Urinary bladder (tissue), 4 donors: ENCODE results near the gene SBF1. TPM values are rescaled to one million over a fixed set of nuclear protein-coding genes. Genes with fewer than 3 reads are reported as not detected.
"Not testable (repeated sequence)": the region's sequence is repeated elsewhere in the genome, so short reads cannot be mapped to it uniquely, and the experiment has no call there.

Experiments used
- DNase-seq: peaks from one replicate; pipeline ENCODE4 v3.0.0-alpha.2; 2015; ENCODE audit errors: extremely low spot score
- H3K27ac ChIP-seq: one replicate; pipeline ENCODE4 v1.5.1; 2013; ENCODE audit warnings: low read depth, mild to moderate bottlenecking, moderate library complexity
- H3K36me3 ChIP-seq: one replicate; pipeline ENCODE4 v1.6.1; 2013; ENCODE audit warnings: mild to moderate bottlenecking, moderate library complexity; ENCODE audit not compliant: insufficient read depth
- H3K4me1 ChIP-seq: one replicate; pipeline ENCODE4 v1.6.1; 2013; ENCODE audit warnings: mild to moderate bottlenecking, moderate library complexity; ENCODE audit not compliant: insufficient read depth
- H3K4me3 ChIP-seq: one replicate; pipeline ENCODE4 v1.5.1; 2013; ENCODE audit warnings: low read depth, low read length
- WGBS: extraction: QIAGEN DNeasy Blood & Tissue Kit; methylation state at CpG from one replicate; pipeline ENCODE4 v1.1.7; 2013; 5-methylcytosine and 5-hydroxymethylcytosine counted together
- polyA plus RNA-seq: library from polyadenylated mRNA; stranded (reverse); fragments of 200-250 nt; gene quantifications from one replicate; pipeline ENCODE4 v1.2.3, GENCODE V29; 2013
- total RNA-seq: library from RNA; depleted of rRNA; stranded (reverse); fragments of >200 nt; gene quantifications from one replicate; pipeline ENCODE4 v1.2.3, GENCODE V29; 2014
- donor health status: healthy with polysubstance abuse.
- donor health status: healthy.

SBF1 gene
- total and polyA plus RNA-seq, 2 donors: 28.3 to 44.8 TPM

- H3K4me3 ChIP-seq: no peak overlapping the region
- no peaks in the 10 kb centered on the region for H3K4me1 ChIP-seq
- 63% methylated on average over 8 of the region's 8 CpGs for WGBS
- H3K27ac ChIP-seq: no peak overlapping the region
- H3K36me3 ChIP-seq: no peaks in the 10 kb centered on the region
- DNase-seq: no peak
Measured at GRCh38 chr22:50399751-50400331, 75.0 kb downstream of the SBF1 start.

- Histone ChIP-seq H3K27ac (no peak overlapping the region), H3K4me3 (no peak overlapping the region), H3K4me1 (no peaks in the 10 kb centered on the region), H3K36me3 (no peaks in the 10 kb centered on the region)
- 70% methylated on average over 15 of the region's 15 CpGs for WGBS
- DNase-seq: no peak
Measured at GRCh38 chr22:50398831-50399648, 75.8 kb downstream of the SBF1 start.

- WGBS: 67% methylated on average over 4 of the region's 4 CpGs
- not testable (repeated sequence) for H3K4me1 ChIP-seq, H3K27ac ChIP-seq, H3K4me3 ChIP-seq, H3K36me3 ChIP-seq, DNase-seq
Measured at GRCh38 chr22:50397371-50398060, 77.3 kb downstream of the SBF1 start.

- no peaks in the 10 kb centered on the region for H3K4me1 ChIP-seq
- no peaks in the 10 kb centered on the region for H3K36me3 ChIP-seq
- DNase-seq: no peak
- H3K4me3 ChIP-seq: no peak overlapping the region
- 59% methylated on average over 6 of the region's 6 CpGs for WGBS
- H3K27ac ChIP-seq: no peak overlapping the region
Measured at GRCh38 chr22:50396751-50397370, 78.0 kb downstream of the SBF1 start.

Other genes starting within 250 kb of the SBF1 start
- gene TUBGCP6, start 230.0 kb downstream of the SBF1 start, total RNA-seq: 23.1 TPM
- gene TUBGCP6, start 230.0 kb downstream of the SBF1 start, polyA plus RNA-seq: 31.5 TPM
- gene HDAC10, start 223.8 kb downstream of the SBF1 start, total RNA-seq: 20.0 TPM
- 32.4 TPM for gene HDAC10, start 223.8 kb downstream of the SBF1 start, polyA plus RNA-seq
- 9.3 TPM for gene MAPK12, start 213.4 kb downstream of the SBF1 start, total RNA-seq
- gene MAPK12, start 213.4 kb downstream of the SBF1 start, polyA plus RNA-seq: 21.3 TPM
- gene MAPK11, start 204.7 kb downstream of the SBF1 start, total RNA-seq: 4.1 TPM
- gene MAPK11, start 204.7 kb downstream of the SBF1 start, polyA plus RNA-seq: 13.6 TPM
- gene PLXNB2, start 167.4 kb downstream of the SBF1 start, total RNA-seq: 61.7 TPM
- 106 TPM for gene PLXNB2, start 167.4 kb downstream of the SBF1 start, polyA plus RNA-seq
- gene DENND6B, start 148.0 kb downstream of the SBF1 start, total RNA-seq: 4.1 TPM
- gene DENND6B, start 148.0 kb downstream of the SBF1 start, polyA plus RNA-seq: 4.6 TPM
- 31.1 TPM for gene PPP6R2, start 131.7 kb downstream of the SBF1 start, total RNA-seq
- 46.0 TPM for gene PPP6R2, start 131.7 kb downstream of the SBF1 start, polyA plus RNA-seq
- gene ADM2, start 6.5 kb upstream of the SBF1 start, total RNA-seq: 0.37 TPM
- gene ADM2, start 6.5 kb upstream of the SBF1 start, polyA plus RNA-seq: 0.11 TPM
- gene MIOX, start 11.8 kb upstream of the SBF1 start, total RNA-seq: not detected
- not detected for gene MIOX, start 11.8 kb upstream of the SBF1 start, polyA plus RNA-seq
- 21.4 TPM for gene LMF2, start 32.7 kb upstream of the SBF1 start, total RNA-seq
- 61.3 TPM for gene LMF2, start 32.7 kb upstream of the SBF1 start, polyA plus RNA-seq
- 27.5 TPM for gene NCAPH2, start 33.2 kb upstream of the SBF1 start, total RNA-seq
- 38.4 TPM for gene NCAPH2, start 33.2 kb upstream of the SBF1 start, polyA plus RNA-seq
- 0.79 TPM for gene SCO2, start 50.6 kb upstream of the SBF1 start, total RNA-seq
- 3.3 TPM for gene SCO2, start 50.6 kb upstream of the SBF1 start, polyA plus RNA-seq
- gene TYMP, start 55.0 kb upstream of the SBF1 start, total RNA-seq: 9.5 TPM
- 84.1 TPM for gene TYMP, start 55.0 kb upstream of the SBF1 start, polyA plus RNA-seq
- 0.11 TPM for gene KLHDC7B, start 70.9 kb upstream of the SBF1 start, total RNA-seq
- gene KLHDC7B, start 70.9 kb upstream of the SBF1 start, polyA plus RNA-seq: 0.33 TPM
- gene SYCE3, start 87.9 kb upstream of the SBF1 start, total RNA-seq: not detected
- not detected for gene SYCE3, start 87.9 kb upstream of the SBF1 start, polyA plus RNA-seq
- 6.2 TPM for gene CPT1B, start 103.4 kb upstream of the SBF1 start, total RNA-seq
- gene CPT1B, start 103.4 kb upstream of the SBF1 start, polyA plus RNA-seq: 5.5 TPM
- gene CHKB, start 107.8 kb upstream of the SBF1 start, total RNA-seq: 28.0 TPM
- gene CHKB, start 107.8 kb upstream of the SBF1 start, polyA plus RNA-seq: 45.7 TPM
- gene MAPK8IP2, start 125.8 kb upstream of the SBF1 start, total RNA-seq: 1.2 TPM
- 1.6 TPM for gene MAPK8IP2, start 125.8 kb upstream of the SBF1 start, polyA plus RNA-seq
- gene ARSA, start 153.1 kb upstream of the SBF1 start, total RNA-seq: 8.7 TPM
- gene ARSA, start 153.1 kb upstream of the SBF1 start, polyA plus RNA-seq: 36.3 TPM
- 8.1 TPM for gene SHANK3, start 197.8 kb upstream of the SBF1 start, total RNA-seq
- gene SHANK3, start 197.8 kb upstream of the SBF1 start, polyA plus RNA-seq: 18.5 TPM